Superior temporal gyrus (tissue), 1 donor: ENCODE data around the gene CARS1.

ENCODE experiments used
- DNase-seq: peaks from one replicate; pipeline ENCODE4 v3.0.0-alpha.2; 2016; ENCODE audit errors: extremely low spot score

Gene CARS1

GRCh38 chr11:3009481-3009880 lies 47.7 kb downstream of the CARS1 start:
- DNase-seq = no peak

GRCh38 chr11:3008746-3009336 lies 48.4 kb downstream of the CARS1 start:
- DNase-seq = no peak

- no peak for DNase-seq
These were observed 49.7 kb downstream of the CARS1 start for GRCh38 chr11:3007404-3008010.

- DNase-seq = no peak
These were observed 50.5 kb downstream of the CARS1 start for GRCh38 chr11:3006505-3007260.

- no peak for DNase-seq
These were observed 52.7 kb downstream of the CARS1 start for GRCh38 chr11:3004481-3004880.

GRCh38 chr11:3003396-3004231 lies 53.6 kb downstream of the CARS1 start:
- DNase-seq = no peak

GRCh38 chr11:3002871-3003270 lies 54.4 kb downstream of the CARS1 start:
- DNase-seq = no peak

- DNase-seq = no peak
These were observed 54.8 kb downstream of the CARS1 start for GRCh38 chr11:3002351-3002861.

GRCh38 chr11:3001496-3001895 lies 55.7 kb downstream of the CARS1 start:
- peak; percentile 79 for DNase-seq

- DNase-seq = peak; percentile 97
These were observed 56.9 kb downstream of the CARS1 start for GRCh38 chr11:3000032-3000961.

- DNase-seq = no peak
These were observed 57.7 kb downstream of the CARS1 start for GRCh38 chr11:2999464-2999998.

GRCh38 chr11:2998073-2998850 lies 59.0 kb downstream of the CARS1 start:
- DNase-seq = no peak

- no peak for DNase-seq
These were observed 59.8 kb downstream of the CARS1 start for GRCh38 chr11:2997406-2997805.

GRCh38 chr11:2996976-2997375 lies 60.2 kb downstream of the CARS1 start:
- DNase-seq = no peak

- DNase-seq = no peak
These were observed 61.2 kb downstream of the CARS1 start for GRCh38 chr11:2995893-2996554.

GRCh38 chr11:2995031-2995561 lies 62.1 kb downstream of the CARS1 start:
- no peak for DNase-seq

- DNase-seq = no peak
These were observed 62.9 kb downstream of the CARS1 start for GRCh38 chr11:2994336-2994730.

- DNase-seq = no peak
These were observed 64.3 kb downstream of the CARS1 start for GRCh38 chr11:2992997-2993325.
